NCI-H1105 treated with DMSO at 0.1 percent for 48 hours (cell line): ENCODE results near the gene MPST.

Source experiments
- DNase-seq: peaks from one replicate; lab custom pipeline; 2025; lab: John Stamatoyannopoulos, UW

The MPST gene

DNA sequence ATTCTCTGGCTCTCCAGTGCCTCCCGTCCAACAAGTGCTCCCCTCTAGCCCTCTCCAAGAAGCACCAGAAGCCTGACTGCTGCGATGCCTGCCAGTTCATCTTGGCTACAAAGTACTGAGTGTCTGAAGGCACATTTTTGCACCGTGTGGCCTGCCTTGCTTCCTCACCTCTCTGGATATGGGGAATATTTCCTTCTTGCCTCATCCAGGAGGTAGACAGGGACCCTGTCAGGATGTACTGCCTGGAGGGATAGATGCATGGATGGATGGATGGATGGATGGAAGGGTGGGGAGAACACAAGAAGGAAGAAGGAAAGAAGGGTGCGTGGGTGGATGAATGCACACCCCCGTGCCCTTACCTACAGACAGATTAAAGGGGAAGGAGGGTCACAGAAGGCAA, 59.6 kb downstream of the MPST start:
- DNase-seq, result no peak
